GM18505 (cell line): ENCODE data around the gene APBA2.
"Not testable (repeated sequence)": the region's sequence is repeated elsewhere in the genome, so short reads cannot be mapped to it uniquely, and the experiment has no call there.

Experiments
- ATAC-seq: cut with Tn5 transposase; IDR thresholded peaks from one replicate; pipeline ENCODE4 v1.9.1; 2021; ENCODE audit not compliant: unreplicated experiment
- POLR2A ChIP-seq: IDR thresholded peaks from 4 replicates; pipeline ENCODE4 v1.6.1; 2011; ENCODE audit warnings: borderline replicate concordance; ENCODE audit not compliant: insufficient read depth, insufficient read length; ENCODE audit errors: extremely low read depth

Gene APBA2

GRCh38 chr15:28886431-28887338 lies 911 bp downstream of the APBA2 start:
- no peak for TF ChIP-seq POLR2A
- ATAC-seq, result no peak

DNA sequence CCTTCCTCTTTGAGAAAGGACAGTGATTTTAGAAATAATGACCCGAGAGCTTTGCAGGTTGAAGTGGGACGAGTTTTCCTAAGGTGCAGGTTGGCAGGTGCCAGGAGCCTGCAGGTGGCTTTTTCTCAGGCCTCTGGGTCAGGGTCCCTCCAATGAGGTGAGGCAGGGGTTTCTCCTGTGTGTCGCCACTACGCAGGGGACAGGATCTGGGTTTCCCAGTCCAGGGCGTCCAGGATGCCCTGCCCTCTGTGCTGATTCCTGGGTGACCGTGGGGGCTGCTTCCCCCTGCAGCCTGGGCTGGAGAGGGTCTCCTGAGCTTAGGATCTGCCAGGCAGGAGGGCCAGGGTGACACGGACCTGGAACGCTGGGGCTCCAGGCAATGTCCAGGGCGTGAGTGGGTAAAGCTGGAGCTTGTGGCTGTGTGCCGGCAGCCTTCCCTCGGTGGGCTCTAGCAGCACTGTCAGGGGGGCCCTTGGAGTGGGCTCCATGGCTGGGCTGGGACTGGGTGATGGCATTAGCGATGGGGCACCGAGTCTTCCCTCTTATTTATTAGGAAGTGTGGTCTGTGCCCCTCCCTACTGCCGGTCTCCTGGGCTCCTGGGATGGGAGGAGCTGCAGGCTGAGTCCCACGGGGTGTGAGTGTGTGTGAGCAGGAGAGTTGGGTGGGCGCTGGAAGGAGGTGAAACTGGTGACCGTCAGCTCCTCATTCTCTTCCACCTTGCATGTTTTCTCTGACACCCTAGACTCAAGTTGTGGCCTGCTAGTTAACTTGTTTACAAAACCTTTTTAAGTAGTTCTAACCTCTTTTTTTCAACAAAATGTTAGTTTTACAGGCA lies 1.8 kb downstream of the APBA2 start:
- TF ChIP-seq POLR2A, result no peak
- no peak for ATAC-seq

GRCh38 chr15:28888302-28888894 lies 2.6 kb downstream of the APBA2 start:
- ATAC-seq, result no peak
- TF ChIP-seq POLR2A, result no peak

DNA sequence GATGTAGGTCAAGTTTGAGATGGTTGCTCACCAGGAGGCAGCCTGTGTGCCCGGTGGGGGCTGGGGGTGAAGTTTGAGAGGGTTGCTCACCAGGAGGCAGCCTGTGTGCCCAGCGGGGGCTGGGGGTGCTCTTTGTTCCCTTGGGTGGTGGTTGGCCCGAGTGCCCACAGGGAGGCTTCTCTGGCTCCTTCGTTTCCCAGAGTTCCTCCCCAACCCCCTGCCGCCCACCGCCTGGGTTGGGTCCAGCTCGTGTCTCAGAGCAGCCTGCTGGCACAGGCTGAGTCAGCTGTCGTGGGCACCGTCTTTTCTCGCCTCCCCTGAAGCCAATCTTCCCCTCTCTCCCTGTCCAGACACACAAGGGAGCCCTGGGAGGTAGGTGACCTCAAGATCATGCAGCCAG lies 3.1 kb downstream of the APBA2 start:
- ATAC-seq, result no peak
- no peak for TF ChIP-seq POLR2A

- ATAC-seq, result no peak
- no peak for TF ChIP-seq POLR2A
Observed at GRCh38 chr15:28889346-28889745, 3.6 kb downstream of the APBA2 start.

GRCh38 chr15:28889871-28890270 lies 4.1 kb downstream of the APBA2 start:
- not testable (repeated sequence) for ATAC-seq

GRCh38 chr15:28890291-28890690 lies 4.5 kb downstream of the APBA2 start:
- ATAC-seq, result not testable (repeated sequence)

DNA sequence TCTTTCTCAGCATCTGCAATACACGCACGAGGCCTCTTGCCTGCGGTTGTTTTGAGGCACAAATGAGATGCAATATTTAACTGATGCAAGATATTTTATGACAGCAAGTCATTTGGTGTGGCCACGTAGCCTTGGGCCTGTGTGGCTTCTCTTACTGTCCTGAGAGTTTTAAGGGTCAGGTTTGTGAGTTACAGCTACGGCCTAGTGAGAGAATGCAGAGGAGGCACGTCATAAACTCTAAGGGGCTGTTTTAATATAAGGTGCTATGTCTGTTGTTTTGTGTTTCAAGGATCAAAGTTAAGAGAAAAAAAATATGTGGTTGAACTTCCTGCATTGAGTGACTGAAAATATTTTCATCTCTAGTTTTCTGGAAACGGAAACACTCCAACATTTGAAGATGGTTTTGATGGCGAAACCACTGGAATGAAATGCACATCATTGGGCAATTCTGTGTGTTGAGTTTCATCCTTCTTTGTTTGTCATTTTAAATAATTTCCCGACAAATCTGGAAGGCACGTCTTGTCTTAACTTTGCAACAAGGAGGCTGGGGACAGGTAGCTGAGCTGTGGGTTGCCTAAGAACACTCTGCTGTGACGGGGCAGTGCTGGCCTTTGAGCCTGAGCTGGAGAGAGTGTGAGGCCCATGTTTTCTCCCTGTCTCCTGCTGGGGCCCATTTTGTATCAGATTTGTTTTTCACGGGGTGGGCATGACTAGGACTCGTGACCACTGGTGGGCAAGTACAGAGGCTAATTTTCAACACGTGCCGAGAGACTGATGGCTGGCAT lies 5.1 kb downstream of the APBA2 start:
- ATAC-seq, result no peak
- no peak for TF ChIP-seq POLR2A

GRCh38 chr15:28891588-28891987 lies 5.8 kb downstream of the APBA2 start:
- no peak for ATAC-seq
- no peak for TF ChIP-seq POLR2A

DNA sequence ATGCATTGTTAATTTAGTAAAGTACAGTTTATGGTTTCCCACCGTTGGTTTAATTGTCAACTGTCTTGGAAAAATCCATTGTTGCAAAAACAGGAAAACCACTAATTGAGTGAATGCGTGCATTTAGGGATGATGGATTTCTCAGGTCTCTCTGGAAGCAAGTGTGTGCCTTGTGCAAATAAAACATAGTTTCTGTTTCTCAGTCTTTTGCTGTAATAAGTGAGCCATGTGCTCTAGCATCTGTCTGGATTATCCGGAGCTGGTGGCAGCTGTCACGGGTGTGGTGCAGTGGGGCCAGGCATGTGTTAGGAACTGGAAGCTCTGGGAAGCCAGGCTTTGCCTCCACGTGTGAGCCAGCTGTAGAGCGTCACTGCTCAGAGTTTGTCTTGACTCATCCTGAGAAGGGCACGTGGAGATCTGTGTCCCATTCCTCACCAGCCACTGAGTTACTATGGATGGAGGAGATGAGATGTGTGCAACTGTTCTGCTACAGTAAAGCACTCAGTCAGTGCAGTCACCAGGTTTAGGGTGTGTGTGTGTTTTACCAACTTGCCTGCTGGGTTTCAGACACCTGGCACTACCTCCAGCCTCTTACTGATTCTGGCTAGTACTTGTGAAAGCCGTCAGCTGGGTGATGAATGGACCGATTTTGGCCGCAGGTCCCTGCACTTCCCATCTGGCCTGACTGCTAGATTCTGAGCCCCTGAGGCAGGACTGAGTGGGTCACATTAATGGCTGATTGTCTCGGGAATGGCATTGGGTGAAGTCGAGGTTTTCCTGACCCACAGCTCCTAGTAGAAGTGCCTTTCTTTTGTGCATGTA lies 7.2 kb downstream of the APBA2 start:
- TF ChIP-seq POLR2A, result no peak
- ATAC-seq, result no peak

GRCh38 chr15:28894631-28895030 lies 8.9 kb downstream of the APBA2 start:
- no peak for ATAC-seq
- TF ChIP-seq POLR2A, result no peak

- TF ChIP-seq POLR2A, result no peak
- no peak for ATAC-seq
Observed at GRCh38 chr15:28895146-28895545, 9.4 kb downstream of the APBA2 start.
